A549 (cell line): Measurements from ENCODE around the gene MPRIP. TPM values are rescaled to one million over a fixed set of nuclear protein-coding genes. Genes with fewer than 3 reads are reported as not detected.
A peak's percentile ranks its signal among the peaks of the same experiment; 100 is the strongest.

Source experiments
- ATAC-seq, 2 experiments: fragments of 200-7000 bp in 1 of 2; fragments of >200 bp in 1 of 2; cut with Nextera tagmentation in 1 of 2; cut with Tn5 transposase in 1 of 2; 3 replicates each; pipeline versions ENCODE4 v1.8.0 to v1.9.1; 2018 to 2020; ENCODE audit warnings: mild to moderate bottlenecking in 1 of 2, moderate library complexity in 1 of 2
- CTCF ChIA-PET: fragments of 300-600 bp; sonication (Branson Sonifier 250); formaldehyde crosslinking; extraction: SDS; loops from one replicate; lab custom pipeline; 2021; ENCODE audit warnings: antibody characterized with exemption, inconsistent platforms; lab: Yijun Ruan, JAX
- POLR2A ChIA-PET: fragments of 350-600 bp; formaldehyde crosslinking; extraction: SDS; loops from one replicate; lab custom pipeline; 2021; ENCODE audit warnings: antibody characterized with exemption, inconsistent platforms; lab: Yijun Ruan, JAX
- DNase-seq, 2 experiments: peaks; one replicate each; pipeline versions ENCODE4 v3.0.0 to v3.0.0-alpha.2; 2011 to 2016; ENCODE audit warnings: low read depth in 1 of 2, low spot score in 1 of 2
- FAIRE-seq: peaks from 2 replicates; lab custom pipeline; 2011; peaks lifted over from hg19 to GRCh38; lab: Jason Lieb, UNC
- H3K27ac ChIP-seq, 2 experiments: fragments of >200 bp; sonication (Bioruptor Twin); formaldehyde crosslinking; 3 replicates each; pipeline ENCODE4 v1.5.1; 2016 to 2017
- H3K4me1 ChIP-seq: fragments of >200 bp; sonication (Bioruptor Twin); formaldehyde crosslinking; 3 replicates; pipeline ENCODE4 v1.6.1; 2016
- H3K4me2 ChIP-seq: fragments of >200 bp; sonication (Bioruptor Twin); formaldehyde crosslinking; 3 replicates; pipeline ENCODE4 v1.6.1; 2016
- H3K4me3 ChIP-seq: fragments of >200 bp; sonication (Bioruptor Twin); formaldehyde crosslinking; 3 replicates; pipeline ENCODE4 v1.5.1; 2016
- H3K9me3 ChIP-seq: fragments of >200 bp; sonication (Bioruptor Twin); formaldehyde crosslinking; 3 replicates; pipeline ENCODE4 v1.6.1; 2016
- CBX2 ChIP-seq: fragments of 200-600 bp; sonication (generic); IDR thresholded peaks from 2 replicates; pipeline ENCODE4 v1.6.1; 2016; ENCODE audit warnings: low read depth, mild to moderate bottlenecking, borderline replicate concordance
- CBX8 ChIP-seq: fragments of 200-600 bp; sonication (generic); IDR thresholded peaks from 2 replicates; pipeline ENCODE4 v1.6.1; 2016
- EP300 ChIP-seq, 2 experiments: fragments of >200 bp; sonication (Bioruptor Twin); formaldehyde crosslinking; IDR thresholded peaks; 2 replicates in 1 of 2; 3 replicates in 1 of 2; pipeline ENCODE4 v1.6.1; 2016 to 2017
- ESRRA ChIP-seq: fragments of 150-350 bp; IDR thresholded peaks from 2 replicates; pipeline ENCODE4 v1.6.1; 2014; ENCODE audit warnings: mild to moderate bottlenecking, low read length, borderline replicate concordance
- HOXA7 ChIP-seq: fragments of 250-450 bp; sonication (Bioruptor Pico); IDR thresholded peaks from 2 replicates; pipeline ENCODE4 v1.5.0; 2020; ENCODE audit warnings: mild to moderate bottlenecking, moderate library complexity
- JUN ChIP-seq, 2 experiments: fragments of >200 bp; sonication (Bioruptor Twin); formaldehyde crosslinking; IDR thresholded peaks; 2 replicates in 1 of 2; 3 replicates in 1 of 2; pipeline ENCODE4 v1.6.1; 2016 to 2017
- JUNB ChIP-seq: fragments of >200 bp; sonication (Bioruptor Twin); formaldehyde crosslinking; IDR thresholded peaks from 2 replicates; pipeline ENCODE4 v1.6.1; 2016
- MYC ChIP-seq: IDR thresholded peaks from 2 replicates; pipeline ENCODE4 v1.6.1; 2012; ENCODE audit warnings: mild to moderate bottlenecking, inconsistent platforms, low read length, improper control_type of control experiment, borderline replicate concordance
- NFE2L2 ChIP-seq: fragments of 150-350 bp; conservative IDR thresholded peaks from 2 replicates; pipeline ENCODE4 v1.6.1; 2014; ENCODE audit warnings: low read length
- NPAS2 ChIP-seq: fragments of 250-450 bp; sonication (Bioruptor Pico); IDR thresholded peaks from 2 replicates; pipeline ENCODE4 v1.8.0; 2022; ENCODE audit warnings: mild to moderate bottlenecking, moderate library complexity, borderline replicate concordance
- POLR2A ChIP-seq: IDR thresholded peaks from 2 replicates; pipeline ENCODE4 v1.6.1; 2012; ENCODE audit warnings: mild to moderate bottlenecking, low read length
- POLR2AphosphoS2 ChIP-seq: conservative IDR thresholded peaks from 2 replicates; pipeline ENCODE4 v1.6.1; 2012; ENCODE audit warnings: low read length, improper control_type of control experiment, inconsistent platforms
- RAD21 ChIP-seq, 2 experiments: fragments of >200 bp in 1 of 2; sonication (Bioruptor Twin) in 1 of 2; formaldehyde crosslinking in 1 of 2; IDR thresholded peaks in 1 of 2; conservative IDR thresholded peaks in 1 of 2; 2 replicates in 1 of 2; 3 replicates in 1 of 2; pipeline ENCODE4 v1.6.1; 2012 to 2018; ENCODE audit warnings: inconsistent platforms in 1 of 2
- RNF2 ChIP-seq: fragments of 200-600 bp; sonication (generic); IDR thresholded peaks from 2 replicates; pipeline ENCODE4 v1.6.1; 2016; ENCODE audit warnings: low read depth, mild to moderate bottlenecking, antibody characterized with exemption, moderate library complexity, borderline replicate concordance
- TFCP2L1 ChIP-seq: fragments of 250-450 bp; sonication (Bioruptor Pico); IDR thresholded peaks from 2 replicates; pipeline ENCODE4 v1.5.0; 2021; ENCODE audit warnings: mild to moderate bottlenecking
- ZC3H11A ChIP-seq: fragments of 450-650 bp; IDR thresholded peaks from 2 replicates; pipeline ENCODE4 v1.6.1; 2014; ENCODE audit warnings: antibody characterized with exemption, mild to moderate bottlenecking
- ZSCAN20 ChIP-seq: fragments of 250-450 bp; sonication (Bioruptor Pico); IDR thresholded peaks from 2 replicates; pipeline ENCODE4 v1.8.0; 2022; ENCODE audit warnings: mild to moderate bottlenecking, moderate library complexity
- WGBS: methylation state at CpG from one replicate; pipeline ENCODE4 v1.1.6; 2017; ENCODE audit errors: missing lambda C conversion rate; 5-methylcytosine and 5-hydroxymethylcytosine counted together
- polyA plus RNA-seq, 4 experiments: library from polyadenylated mRNA; depleted of rRNA in 3 of 4; stranded (reverse); fragments of >200 nt; fragmentation: RNase III in 1 of 4; extraction: RNeasy Plus Mini Kit Qiagen cat#74134 plus additional on column Dnase treatment in 1 of 4; gene quantifications; 2 replicates in 3 of 4; 3 replicates in 1 of 4; pipeline ENCODE4 v1.2.3, GENCODE V29; 2011 to 2017
- TF ChIP-seq, protein P1 (sequence below): fragments of >200 bp; sonication (Bioruptor Twin); formaldehyde crosslinking; IDR thresholded peaks from 3 replicates; pipeline ENCODE4 v1.5.1; 2016
- TF ChIP-seq, protein P2 (sequence below): fragments of >200 bp; sonication (Bioruptor Twin); formaldehyde crosslinking; IDR thresholded peaks from 2 replicates; pipeline ENCODE4 v1.6.1; 2016
- TF ChIP-seq, protein P3 (sequence below): fragments of 200-600 bp; sonication (generic); IDR thresholded peaks from 2 replicates; pipeline ENCODE4 v1.6.1; 2016; ENCODE audit warnings: antibody characterized with exemption, mild to moderate bottlenecking, moderate library complexity
- TF ChIP-seq, protein P4 (sequence below): fragments of 250-450 bp; sonication (Bioruptor Pico); IDR thresholded peaks from 2 replicates; pipeline ENCODE4 v1.5.0; 2020; ENCODE audit warnings: low read depth, mild to moderate bottlenecking, moderate library complexity

MPRIP gene
- polyA plus RNA-seq, 2 of the 4 experiments (the other 2 are of a cell fraction), result 147 to 228 TPM

DNA sequence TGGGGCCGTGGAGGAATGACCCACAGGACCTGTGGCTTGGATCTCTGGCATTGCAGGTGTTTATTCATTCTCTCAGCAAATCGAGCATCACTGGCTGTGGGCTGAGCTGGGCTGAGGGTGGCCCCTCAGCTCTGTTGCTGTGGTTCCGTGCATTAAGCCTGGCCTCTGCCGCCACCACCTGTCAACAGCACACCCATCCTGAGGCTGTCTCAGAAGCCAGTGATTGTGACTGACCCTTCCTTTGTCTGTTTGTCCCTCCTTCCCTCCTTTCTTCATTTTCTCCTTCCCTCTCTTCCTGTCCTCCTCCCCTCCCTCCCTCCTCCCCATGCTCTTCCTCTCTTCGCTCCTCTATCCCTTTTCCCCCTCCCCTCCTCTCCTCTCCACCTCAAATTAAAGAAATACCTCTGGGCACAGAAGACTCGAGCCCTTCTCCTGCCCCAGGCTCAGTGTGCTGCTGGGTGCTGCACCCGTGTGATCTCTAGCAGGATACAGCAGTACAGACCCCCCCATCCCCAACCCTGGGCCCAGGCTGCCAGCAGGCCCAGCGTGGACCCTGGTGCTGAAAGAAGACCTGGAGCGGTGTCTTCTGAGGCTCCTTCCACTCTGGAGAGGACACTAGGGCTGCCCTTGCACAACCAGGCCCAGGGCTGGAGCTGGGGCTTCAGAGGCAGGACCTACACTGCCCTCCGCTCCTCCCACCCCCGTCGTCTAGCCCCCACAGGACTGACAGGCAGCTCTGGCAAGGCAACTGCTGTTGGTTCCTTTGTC is 88.0 kb downstream of the MPRIP start:
- ATAC-seq, result no peak
- WGBS, result 84% methylated on average over 12 of the region's 12 CpGs
- TF ChIP-seq POLR2A (no peak), ESRRA (no peak), RAD21 (conservative IDR thresholded peaks at IDR 0.05 in 1 of 2, IDR thresholded peaks at IDR 0.05 in 1 of 2) (peak; percentile 29 to 40; a peak in 3 of 5 replicates), CBX2 (no peak)
- TF ChIP-seq, all 56 proteins: peak for 1

DNA sequence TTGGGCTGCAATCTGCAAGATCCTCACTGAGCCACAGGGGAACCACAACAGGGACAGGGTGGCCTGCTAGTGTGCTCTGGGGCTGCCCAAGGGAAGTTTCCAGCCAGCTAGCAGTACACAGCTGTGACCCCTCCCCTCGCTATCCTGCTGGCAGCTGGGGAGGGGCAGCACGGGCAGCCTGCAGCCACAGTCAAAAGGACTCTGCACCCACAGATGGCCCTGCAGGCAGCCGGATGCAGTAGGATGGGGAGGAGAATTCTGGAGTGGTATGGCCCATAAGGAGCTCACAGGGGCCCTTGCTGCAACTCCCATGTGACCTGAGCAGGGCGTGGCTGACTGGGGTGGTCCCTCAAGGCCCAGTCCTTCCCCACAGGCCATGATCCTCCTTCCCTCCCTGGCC is 89.6 kb downstream of the MPRIP start:
- TF ChIP-seq, protein P1, sequence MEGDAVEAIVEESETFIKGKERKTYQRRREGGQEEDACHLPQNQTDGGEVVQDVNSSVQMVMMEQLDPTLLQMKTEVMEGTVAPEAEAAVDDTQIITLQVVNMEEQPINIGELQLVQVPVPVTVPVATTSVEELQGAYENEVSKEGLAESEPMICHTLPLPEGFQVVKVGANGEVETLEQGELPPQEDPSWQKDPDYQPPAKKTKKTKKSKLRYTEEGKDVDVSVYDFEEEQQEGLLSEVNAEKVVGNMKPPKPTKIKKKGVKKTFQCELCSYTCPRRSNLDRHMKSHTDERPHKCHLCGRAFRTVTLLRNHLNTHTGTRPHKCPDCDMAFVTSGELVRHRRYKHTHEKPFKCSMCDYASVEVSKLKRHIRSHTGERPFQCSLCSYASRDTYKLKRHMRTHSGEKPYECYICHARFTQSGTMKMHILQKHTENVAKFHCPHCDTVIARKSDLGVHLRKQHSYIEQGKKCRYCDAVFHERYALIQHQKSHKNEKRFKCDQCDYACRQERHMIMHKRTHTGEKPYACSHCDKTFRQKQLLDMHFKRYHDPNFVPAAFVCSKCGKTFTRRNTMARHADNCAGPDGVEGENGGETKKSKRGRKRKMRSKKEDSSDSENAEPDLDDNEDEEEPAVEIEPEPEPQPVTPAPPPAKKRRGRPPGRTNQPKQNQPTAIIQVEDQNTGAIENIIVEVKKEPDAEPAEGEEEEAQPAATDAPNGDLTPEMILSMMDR, result no peak
- TF ChIP-seq, protein P2, sequence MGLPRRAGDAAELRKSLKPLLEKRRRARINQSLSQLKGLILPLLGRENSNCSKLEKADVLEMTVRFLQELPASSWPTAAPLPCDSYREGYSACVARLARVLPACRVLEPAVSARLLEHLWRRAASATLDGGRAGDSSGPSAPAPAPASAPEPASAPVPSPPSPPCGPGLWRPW, result no peak
- TF ChIP-seq, protein P3, sequence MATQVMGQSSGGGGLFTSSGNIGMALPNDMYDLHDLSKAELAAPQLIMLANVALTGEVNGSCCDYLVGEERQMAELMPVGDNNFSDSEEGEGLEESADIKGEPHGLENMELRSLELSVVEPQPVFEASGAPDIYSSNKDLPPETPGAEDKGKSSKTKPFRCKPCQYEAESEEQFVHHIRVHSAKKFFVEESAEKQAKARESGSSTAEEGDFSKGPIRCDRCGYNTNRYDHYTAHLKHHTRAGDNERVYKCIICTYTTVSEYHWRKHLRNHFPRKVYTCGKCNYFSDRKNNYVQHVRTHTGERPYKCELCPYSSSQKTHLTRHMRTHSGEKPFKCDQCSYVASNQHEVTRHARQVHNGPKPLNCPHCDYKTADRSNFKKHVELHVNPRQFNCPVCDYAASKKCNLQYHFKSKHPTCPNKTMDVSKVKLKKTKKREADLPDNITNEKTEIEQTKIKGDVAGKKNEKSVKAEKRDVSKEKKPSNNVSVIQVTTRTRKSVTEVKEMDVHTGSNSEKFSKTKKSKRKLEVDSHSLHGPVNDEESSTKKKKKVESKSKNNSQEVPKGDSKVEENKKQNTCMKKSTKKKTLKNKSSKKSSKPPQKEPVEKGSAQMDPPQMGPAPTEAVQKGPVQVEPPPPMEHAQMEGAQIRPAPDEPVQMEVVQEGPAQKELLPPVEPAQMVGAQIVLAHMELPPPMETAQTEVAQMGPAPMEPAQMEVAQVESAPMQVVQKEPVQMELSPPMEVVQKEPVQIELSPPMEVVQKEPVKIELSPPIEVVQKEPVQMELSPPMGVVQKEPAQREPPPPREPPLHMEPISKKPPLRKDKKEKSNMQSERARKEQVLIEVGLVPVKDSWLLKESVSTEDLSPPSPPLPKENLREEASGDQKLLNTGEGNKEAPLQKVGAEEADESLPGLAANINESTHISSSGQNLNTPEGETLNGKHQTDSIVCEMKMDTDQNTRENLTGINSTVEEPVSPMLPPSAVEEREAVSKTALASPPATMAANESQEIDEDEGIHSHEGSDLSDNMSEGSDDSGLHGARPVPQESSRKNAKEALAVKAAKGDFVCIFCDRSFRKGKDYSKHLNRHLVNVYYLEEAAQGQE, result no peak
- TF ChIP-seq EP300 (IDR thresholded peaks at IDR 0.05) (no peak), JUNB (no peak), CBX8 (no peak), NFE2L2 (no peak), ZSCAN20 (CRISPR knock-in tag) (no peak), JUN (IDR thresholded peaks at IDR 0.05) (no peak), RNF2 (no peak), POLR2AphosphoS2 (no peak), NPAS2 (no peak), TFCP2L1 (CRISPR knock-in tag) (no peak), MYC (no peak), HOXA7 (no peak), CBX2 (no peak), ZC3H11A (no peak)
- TF ChIP-seq, protein P4, sequence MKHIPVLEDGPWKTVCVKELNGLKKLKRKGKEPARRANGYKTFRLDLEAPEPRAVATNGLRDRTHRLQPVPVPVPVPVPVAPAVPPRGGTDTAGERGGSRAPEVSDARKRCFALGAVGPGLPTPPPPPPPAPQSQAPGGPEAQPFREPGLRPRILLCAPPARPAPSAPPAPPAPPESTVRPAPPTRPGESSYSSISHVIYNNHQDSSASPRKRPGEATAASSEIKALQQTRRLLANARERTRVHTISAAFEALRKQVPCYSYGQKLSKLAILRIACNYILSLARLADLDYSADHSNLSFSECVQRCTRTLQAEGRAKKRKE (CRISPR knock-in tag), result no peak
- ChIA-PET CTCF (interaction anchor here (1.5 to 7.2 kb wide), 2 partner anchors 11 to 36 kb away, joined by 3 to 62 read pairs; no protein-coding TSS in a partner anchor), POLR2A (no interaction called here)
- Histone ChIP-seq H3K27ac (peak overlapping the region in 1 of 2 experiments; percentile 7; a peak in 2 of 6 replicates), H3K4me3 (no peak overlapping the region), H3K4me2 (no peak overlapping the region), H3K9me3 (no peaks in the 10 kb centered on the region), H3K4me1 (peaks cover 7% of the 10 kb centered on the region; the same call in 1 of the 3 replicates)
- 88% methylated on average over 4 of the region's 4 CpGs for WGBS
- ATAC-seq (no peak), FAIRE-seq (no peak), DNase-seq (no peak)

More for the DNA sequence above, 88.0 kb downstream of the MPRIP start:
- H3K4me2 ChIP-seq, result no peak overlapping the region
- FAIRE-seq (no peak), DNase-seq (no peak)
- ChIA-PET CTCF (interaction anchor here (0.7 to 7.2 kb wide), 6 partner anchors 8 to 34 kb away, joined by 3 to 62 read pairs (median 4); no protein-coding TSS in a partner anchor), POLR2A (no interaction called here)
- no peak overlapping the region for H3K4me3 ChIP-seq
- peaks cover 13% of the 10 kb centered on the region; the same call in 1 of the 3 replicates for H3K4me1 ChIP-seq
- H3K9me3 ChIP-seq, result no peaks in the 10 kb centered on the region
- no peak overlapping the region for H3K27ac ChIP-seq
